HUES6 (cell line): ENCODE data around the gene HDAC7.
"Not testable (repeated sequence)": the region's sequence is repeated elsewhere in the genome, so short reads cannot be mapped to it uniquely, and the experiment has no call there.

Source experiments
- H3K27ac ChIP-seq: 2 replicates; pipeline ENCODE4 v1.7.0; 2013; ENCODE audit warnings: low read depth, mild to moderate bottlenecking, low read length, inconsistent platforms
- H3K27me3 ChIP-seq: 2 replicates; pipeline ENCODE4 v1.6.1; 2013; ENCODE audit warnings: low read length; ENCODE audit not compliant: control insufficient read depth, insufficient read depth
- H3K36me3 ChIP-seq: 2 replicates; pipeline ENCODE4 v1.6.1; 2013; ENCODE audit warnings: low read length; ENCODE audit not compliant: control insufficient read depth, insufficient read depth
- H3K4me1 ChIP-seq: 2 replicates; pipeline ENCODE4 v1.6.1; 2013; ENCODE audit warnings: low read length; ENCODE audit not compliant: control insufficient read depth, insufficient read depth
- H3K4me3 ChIP-seq: 2 replicates; pipeline ENCODE4 v1.5.1; 2013; ENCODE audit warnings: low read depth, low read length
- H3K9ac ChIP-seq: one replicate; pipeline ENCODE4 v1.6.1; 2013; ENCODE audit warnings: mild to moderate bottlenecking, low read length
- H3K9me3 ChIP-seq: 2 replicates; pipeline ENCODE4 v1.6.1; 2013; ENCODE audit warnings: low read depth, low read length; ENCODE audit not compliant: control insufficient read depth, insufficient read depth

Gene HDAC7

GRCh38 chr12:47818467-47819137 is 1.1 kb downstream of the HDAC7 start:
- H3K9me3 ChIP-seq, result no peaks in the 10 kb centered on the region
- H3K36me3 ChIP-seq, result peaks cover 9% of the 10 kb centered on the region; the same call in 1 of the 2 replicates
- H3K27ac ChIP-seq, result peak overlapping the region; percentile 64; the same call in 1 of the 2 replicates
- H3K4me3 ChIP-seq, result peak overlapping the region; percentile 90
- H3K27me3 ChIP-seq, result no peaks in the 10 kb centered on the region
- H3K4me1 ChIP-seq, result peaks cover 65% of the 10 kb centered on the region
- peak overlapping the region; percentile 72 for H3K9ac ChIP-seq

GRCh38 chr12:47818007-47818376 is 1.7 kb downstream of the HDAC7 start:
- Histone ChIP-seq H3K4me3 (peak overlapping the region; percentile 90; the same call in 1 of the 2 replicates), H3K36me3 (peaks cover 9% of the 10 kb centered on the region; the same call in 1 of the 2 replicates), H3K4me1 (peaks cover 70% of the 10 kb centered on the region), H3K27me3 (no peaks in the 10 kb centered on the region), H3K9ac (no peak overlapping the region), H3K9me3 (no peaks in the 10 kb centered on the region), H3K27ac (no peak overlapping the region)

- no peaks in the 10 kb centered on the region for H3K9me3 ChIP-seq
- peaks cover 9% of the 10 kb centered on the region; the same call in 1 of the 2 replicates for H3K36me3 ChIP-seq
- peak overlapping the region; percentile 90; the same call in 1 of the 2 replicates for H3K4me3 ChIP-seq
- H3K27me3 ChIP-seq, result no peaks in the 10 kb centered on the region
- peak overlapping the region; percentile 48 for H3K27ac ChIP-seq
- peaks cover 70% of the 10 kb centered on the region for H3K4me1 ChIP-seq
- peak overlapping the region; percentile 47 for H3K9ac ChIP-seq
Observed at GRCh38 chr12:47817272-47818006, 2.3 kb downstream of the HDAC7 start.

- peak overlapping the region; percentile 48 for H3K27ac ChIP-seq
- H3K36me3 ChIP-seq, result peaks cover 9% of the 10 kb centered on the region; the same call in 1 of the 2 replicates
- H3K27me3 ChIP-seq, result no peaks in the 10 kb centered on the region
- peak overlapping the region; percentile 47 for H3K9ac ChIP-seq
- H3K4me3 ChIP-seq, result peak overlapping the region; percentile 21; the same call in 1 of the 2 replicates
- no peaks in the 10 kb centered on the region for H3K9me3 ChIP-seq
- peaks cover 70% of the 10 kb centered on the region for H3K4me1 ChIP-seq
Observed at GRCh38 chr12:47816403-47817271, 3.1 kb downstream of the HDAC7 start.

- H3K9ac ChIP-seq, H3K4me3 ChIP-seq, H3K27ac ChIP-seq, H3K36me3 ChIP-seq, H3K9me3 ChIP-seq, H3K27me3 ChIP-seq: not testable (repeated sequence)
- peaks cover 72% of the 10 kb centered on the region for H3K4me1 ChIP-seq
Observed at GRCh38 chr12:47815447-47815846, 4.3 kb downstream of the HDAC7 start.

- H3K9me3 ChIP-seq, result no peaks in the 10 kb centered on the region
- H3K27me3 ChIP-seq, result no peaks in the 10 kb centered on the region
- peaks cover 79% of the 10 kb centered on the region for H3K4me1 ChIP-seq
- peaks cover 9% of the 10 kb centered on the region; the same call in 1 of the 2 replicates for H3K36me3 ChIP-seq
- H3K9ac ChIP-seq, result peak overlapping the region; percentile 30
- H3K4me3 ChIP-seq, result no peak overlapping the region
- no peak overlapping the region; the same call in 1 of the 2 replicates for H3K27ac ChIP-seq
Observed at GRCh38 chr12:47814539-47815170, 5.0 kb downstream of the HDAC7 start.

- H3K9ac ChIP-seq, result peak overlapping the region; percentile 72
- H3K27me3 ChIP-seq, result no peaks in the 10 kb centered on the region
- H3K27ac ChIP-seq, result peak overlapping the region; percentile 81; the same call in 1 of the 2 replicates
- H3K4me3 ChIP-seq, result peak overlapping the region; percentile 41
- peaks cover 9% of the 10 kb centered on the region; the same call in 1 of the 2 replicates for H3K36me3 ChIP-seq
- peaks cover 82% of the 10 kb centered on the region for H3K4me1 ChIP-seq
- H3K9me3 ChIP-seq, result no peaks in the 10 kb centered on the region
Observed at GRCh38 chr12:47813511-47814196, 6.0 kb downstream of the HDAC7 start.

GRCh38 chr12:47812797-47813510 is 6.7 kb downstream of the HDAC7 start:
- Histone ChIP-seq H3K9me3 (no peaks in the 10 kb centered on the region), H3K9ac (peak overlapping the region; percentile 72), H3K4me1 (peaks cover 82% of the 10 kb centered on the region), H3K27ac (peak overlapping the region; percentile 81; the same call in 1 of the 2 replicates), H3K4me3 (peak overlapping the region; percentile 41), H3K36me3 (peaks cover 9% of the 10 kb centered on the region; the same call in 1 of the 2 replicates), H3K27me3 (no peaks in the 10 kb centered on the region)

GRCh38 chr12:47811581-47812484 is 7.9 kb downstream of the HDAC7 start:
- Histone ChIP-seq H3K36me3 (peaks cover 9% of the 10 kb centered on the region; the same call in 1 of the 2 replicates), H3K27me3 (no peaks in the 10 kb centered on the region), H3K9ac (peak overlapping the region; percentile 54), H3K9me3 (no peaks in the 10 kb centered on the region), H3K4me3 (peak overlapping the region; percentile 41), H3K27ac (peak overlapping the region; percentile 16; the same call in 1 of the 2 replicates), H3K4me1 (peaks cover 82% of the 10 kb centered on the region)
